Kidney (tissue), 14 donors: ENCODE results near the gene CTSC. TPM values are rescaled to one million over a fixed set of nuclear protein-coding genes. Genes with fewer than 3 reads are reported as not detected.

ENCODE experiments used
- DNase-seq, 5 donors: peaks; one replicate each; pipeline ENCODE4 v3.0.0-alpha.2; 2013 to 2020
- FAIRE-seq: peaks from 2 replicates; lab custom pipeline; 2012; peaks lifted over from hg19 to GRCh38; lab: Jason Lieb, UNC
- H3K27ac ChIP-seq, 2 donors: one replicate each; pipeline ENCODE4 v1.7.0; 2013; ENCODE audit warnings: low read depth in 2 of 2, low read length in 2 of 2, inconsistent platforms in 1 of 2
- H3K27me3 ChIP-seq: one replicate; pipeline ENCODE4 v1.7.1; 2013; ENCODE audit warnings: low read length, inconsistent platforms; ENCODE audit not compliant: control insufficient read depth, insufficient read depth
- H3K36me3 ChIP-seq, 3 donors: one replicate each; pipeline versions ENCODE4 v1.7.0 to v1.7.1; 2013; ENCODE audit warnings: low read length in 3 of 3, control low read depth in 1 of 3, inconsistent platforms in 1 of 3; ENCODE audit not compliant: insufficient read depth in 3 of 3, control insufficient read depth in 2 of 3
- H3K4me1 ChIP-seq, 3 donors: one replicate each; pipeline versions ENCODE4 v1.7.0 to v1.7.1; 2013; ENCODE audit warnings: low read length in 3 of 3, inconsistent platforms in 1 of 3, low read depth in 1 of 3; ENCODE audit not compliant: control insufficient read depth in 2 of 3, insufficient read depth in 2 of 3
- H3K4me3 ChIP-seq, 3 donors: one replicate each; pipeline versions ENCODE4 v1.7.0 to v1.8.1; 2013; ENCODE audit warnings: low read length in 3 of 3, control low read depth in 1 of 3, inconsistent platforms in 1 of 3
- H3K9ac ChIP-seq, 3 donors: one replicate each; pipeline versions ENCODE4 v1.7.0 to v1.7.1; 2013; ENCODE audit warnings: low read length in 3 of 3, control low read depth in 1 of 3, inconsistent platforms in 1 of 3
- H3K9me3 ChIP-seq, 3 donors: one replicate each; pipeline versions ENCODE4 v1.7.0 to v1.7.1; 2013; ENCODE audit warnings: low read length in 3 of 3, control low read depth in 1 of 3, inconsistent platforms in 1 of 3; ENCODE audit not compliant: control insufficient read depth in 2 of 3, insufficient read depth in 1 of 3
- CTCF ChIP-seq: IDR thresholded peaks from 3 replicates; pipeline ENCODE4 v1.5.1; 2012; ENCODE audit warnings: mild to moderate bottlenecking, moderate library complexity, borderline replicate concordance; ENCODE audit not compliant: insufficient read depth; ENCODE audit errors: extremely low read depth
- intact Hi-C: fragments of 100-400 bp; cut with DNase I; formaldehyde crosslinking; loops from one replicate; pipeline ENCODE4 v1.11.1; 2022
- polyA plus RNA-seq: library from polyadenylated mRNA; stranded (reverse); fragments of 350-450 nt; fragmentation: Illumina TruSeq; extraction: RNeasy Lipid Tissue Mini Kit (QIAGEN cat#74804); gene quantifications from one replicate; pipeline ENCODE4 v1.2.3, GENCODE V29; 2014; ENCODE audit warnings: low read depth, low replicate concordance; ENCODE audit not compliant: insufficient read depth
- total RNA-seq: library from RNA; stranded (reverse); fragmentation: NEBNext Ultra II Directional; extraction: Animal tissue kit (Norgen Biotek cat#: 25700); gene quantifications from one replicate; pipeline ENCODE4 v1.2.1, GENCODE V29; 2021
- donor health status: control.
- donor health status: control.
- donor health status: control.
- donor health status: control.
- donor health status: control.
- donor health status: DM: yes; HTN: yes; CAD: no.
- donor health status: Normal renal cell carcinoma (clear cell type).

The CTSC gene
- total and polyA plus RNA-seq, 2 donors from 2014 or later = 187 to 191 TPM

DNA sequence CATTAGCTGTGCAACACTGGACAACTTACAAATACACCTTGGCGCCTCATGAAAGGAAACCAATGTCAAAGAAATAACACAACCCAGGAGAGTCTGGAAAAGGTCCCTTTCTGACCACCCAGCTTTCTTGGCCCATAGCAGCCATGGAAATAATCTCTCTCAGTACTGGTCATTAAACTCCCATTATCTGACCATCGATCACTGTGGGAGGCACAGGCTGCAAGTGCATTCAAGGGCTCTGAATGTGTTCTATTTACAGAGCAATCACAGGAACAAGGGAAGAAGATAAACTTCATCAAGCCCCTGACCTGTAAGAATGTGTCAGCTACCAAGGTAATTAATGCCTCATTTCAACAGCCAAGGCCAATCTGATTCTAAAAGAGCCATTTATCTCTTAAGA lies 40.1 kb downstream of the CTSC start:
- H3K27ac ChIP-seq = no peak overlapping the region
- H3K9me3 ChIP-seq = no peaks in the 10 kb centered on the region
- peaks cover 0 to 9% (median 7%) of the 10 kb centered on the region in 3 donors for H3K4me1 ChIP-seq
- H3K9ac ChIP-seq = no peak overlapping the region
- TF ChIP-seq CTCF = no peak
- intact Hi-C loops = no loop called here
- DNase-seq = peak in 2 of 5 donors; percentile 21 to 58
- FAIRE-seq = no peak
- H3K36me3 ChIP-seq = peaks cover 0 to 12% (median 12%) of the 10 kb centered on the region in 3 donors
- no peak overlapping the region for H3K4me3 ChIP-seq
- H3K27me3 ChIP-seq = no peaks in the 10 kb centered on the region

DNA sequence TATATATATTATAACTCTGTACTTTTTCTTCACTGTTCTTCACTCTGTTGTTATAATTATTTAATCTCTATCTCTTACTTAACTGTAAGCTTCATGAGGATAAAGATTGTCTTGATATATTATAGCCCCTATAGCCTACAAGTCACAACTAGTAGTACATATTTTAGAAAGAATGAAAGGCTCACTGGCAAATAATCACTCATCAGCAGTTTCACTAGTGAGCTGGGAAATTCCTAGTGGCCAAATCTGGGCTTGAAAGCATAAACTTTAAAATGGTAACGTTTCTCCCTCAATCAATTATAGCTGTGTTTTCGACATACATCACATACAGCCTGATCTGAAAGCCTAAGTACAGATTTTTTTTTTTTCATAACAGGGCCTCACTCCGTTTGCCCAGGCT lies 42.5 kb downstream of the CTSC start:
- Histone ChIP-seq H3K36me3 (peaks cover 0 to 12% (median 10%) of the 10 kb centered on the region in 3 donors), H3K4me3 (no peak overlapping the region), H3K4me1 (peaks cover 0 to 15% (median 7%) of the 10 kb centered on the region in 3 donors), H3K27me3 (no peaks in the 10 kb centered on the region), H3K9ac (no peak overlapping the region), H3K9me3 (no peaks in the 10 kb centered on the region), H3K27ac (no peak overlapping the region)
- intact Hi-C loops = no loop called here
- DNase-seq (no peak), FAIRE-seq (no peak)
- TF ChIP-seq CTCF = no peak

- intact Hi-C loops = no loop called here
- H3K4me1 ChIP-seq = peaks cover 0 to 13% (median 7%) of the 10 kb centered on the region in 3 donors
- H3K9me3 ChIP-seq = no peaks in the 10 kb centered on the region
- H3K36me3 ChIP-seq = peaks cover 0 to 12% (median 10%) of the 10 kb centered on the region in 3 donors
- H3K4me3 ChIP-seq = no peak overlapping the region
- H3K9ac ChIP-seq = no peak overlapping the region
- no peak overlapping the region for H3K27ac ChIP-seq
- DNase-seq (no peak), FAIRE-seq (no peak)
- no peaks in the 10 kb centered on the region for H3K27me3 ChIP-seq
- no peak for TF ChIP-seq CTCF
Observed at GRCh38 chr11:88293931-88294330, 43.6 kb downstream of the CTSC start.
